Measurements from ENCODE around the gene SPPL2B. TPM values are rescaled to one million over a fixed set of nuclear protein-coding genes. Genes with fewer than 3 reads are reported as not detected.

The SPPL2B gene
- total RNA-seq, 4 donors from 2014 or later = 47.8 to 97.8 (median 67.3) TPM

- intact Hi-C loops (cut with DNase I) = no loop called here
- no peak overlapping the region for H3K4me3 ChIP-seq (replicated peaks in 1 of 3)
- DNase-seq = no peak
- H3K36me3 ChIP-seq = peaks cover 0 to 4% of the 10 kb centered on the region in 2 donors
- no peaks in the 10 kb centered on the region for H3K4me1 ChIP-seq
- H3K27ac ChIP-seq = no peak overlapping the region
- H3K9me3 ChIP-seq = no peaks in the 10 kb centered on the region
- H3K27me3 ChIP-seq = peaks cover 3% of the 10 kb centered on the region
- TF ChIP-seq POLR2A (IDR thresholded peaks at IDR 0.05) (no peak), CTCF (IDR thresholded peaks at IDR 0.05) (no peak)
- 66% methylated on average over 15 to 19 of the region's 25 CpGs for WGBS, 2 donors
Measured at GRCh38 chr19:2317756-2318155, 10.7 kb upstream of the SPPL2B start.

GRCh38 chr19:2318923-2319322, 9.6 kb upstream of the SPPL2B start:
- DNase-seq = no peak
- Histone ChIP-seq H3K9me3 (no peaks in the 10 kb centered on the region), H3K27ac (no peak overlapping the region), H3K27me3 (no peaks in the 10 kb centered on the region), H3K36me3 (peaks cover 4 to 8% of the 10 kb centered on the region in 2 donors), H3K4me3 (replicated peaks in 1 of 3) (no peak overlapping the region), H3K4me1 (no peaks in the 10 kb centered on the region)
- 85 to 90% methylated on average over 6 of the region's 6 CpGs for WGBS, 2 donors
- intact Hi-C loops (cut with DNase I) = no loop called here
- TF ChIP-seq POLR2A (IDR thresholded peaks at IDR 0.05) (no peak), CTCF (IDR thresholded peaks at IDR 0.05) (no peak)

- Histone ChIP-seq H3K27ac (no peak overlapping the region), H3K4me3 (replicated peaks in 1 of 3) (no peak overlapping the region), H3K4me1 (no peaks in the 10 kb centered on the region), H3K27me3 (no peaks in the 10 kb centered on the region), H3K9me3 (no peaks in the 10 kb centered on the region), H3K36me3 (peaks cover 4 to 8% of the 10 kb centered on the region in 2 donors)
- 79 to 90% methylated on average over 17 to 20 of the region's 20 CpGs for WGBS, 2 donors
- DNase-seq = no peak
- TF ChIP-seq CTCF (IDR thresholded peaks at IDR 0.05) = no peak
- intact Hi-C loops (cut with DNase I) = no loop called here
Measured at GRCh38 chr19:2319551-2319950, 8.9 kb upstream of the SPPL2B start.

- DNase-seq = no peak
- peaks cover 4 to 8% of the 10 kb centered on the region in 2 donors for H3K36me3 ChIP-seq
- WGBS, 2 donors = 75 to 81% methylated on average over 9 to 12 of the region's 12 CpGs
- TF ChIP-seq CTCF (IDR thresholded peaks at IDR 0.05) (no peak), POLR2A (IDR thresholded peaks at IDR 0.05) (no peak)
- no peak overlapping the region for H3K4me3 ChIP-seq (replicated peaks in 1 of 3)
- intact Hi-C loops (cut with DNase I) = no loop called here
- H3K27ac ChIP-seq = no peak overlapping the region
- H3K4me1 ChIP-seq = no peaks in the 10 kb centered on the region
- no peaks in the 10 kb centered on the region for H3K27me3 ChIP-seq
- H3K9me3 ChIP-seq = no peaks in the 10 kb centered on the region
Measured at GRCh38 chr19:2320049-2320448, 8.4 kb upstream of the SPPL2B start.

- intact Hi-C loops (cut with DNase I) = no loop called here
- no peak for TF ChIP-seq CTCF (IDR thresholded peaks at IDR 0.05)
- no peak for TF ChIP-seq POLR2A (IDR thresholded peaks at IDR 0.05)
- Histone ChIP-seq H3K36me3 (peaks cover 4 to 8% of the 10 kb centered on the region in 2 donors), H3K27ac (no peak overlapping the region), H3K4me1 (no peaks in the 10 kb centered on the region), H3K27me3 (no peaks in the 10 kb centered on the region), H3K9me3 (no peaks in the 10 kb centered on the region), H3K4me3 (replicated peaks in 1 of 3) (no peak overlapping the region)
- DNase-seq = no peak
- 85 to 93% methylated on average over 10 to 12 of the region's 12 CpGs for WGBS, 2 donors
Measured at GRCh38 chr19:2320939-2321338, 7.5 kb upstream of the SPPL2B start.
